CD4-positive, alpha-beta T cell (primary cell): ENCODE measurements around the gene PLAC1. TPM values are rescaled to one million over a fixed set of nuclear protein-coding genes. Genes with fewer than 3 reads are reported as not detected.

Experiments
- ATAC-seq: fragments of 200-7000 bp; cut with Tn5 transposase; one replicate; pipeline ENCODE4 v1.10.0; 2022; ENCODE audit warnings: mild to moderate bottlenecking; ENCODE audit not compliant: poor library complexity
- CTCF ChIA-PET: fragments of 350-600 bp; sonication (Branson Sonifier 250); formaldehyde crosslinking; loops from one replicate; lab custom pipeline; 2021; ENCODE audit warnings: antibody characterized with exemption, inconsistent platforms; lab: Charles Lee
- POLR2A ChIA-PET: fragments of 350-600 bp; sonication (Branson Sonifier 250); formaldehyde crosslinking; loops from one replicate; lab custom pipeline; 2021; ENCODE audit warnings: antibody characterized with exemption, inconsistent platforms; lab: Charles Lee
- DNase-seq, 14 experiments: peaks; one replicate each; pipeline ENCODE4 v3.0.0-alpha.2; 2013 to 2020; ENCODE audit warnings: mixed read lengths in 2 of 14
- H3K27ac ChIP-seq, 2 donors: one replicate each; pipeline versions ENCODE4 v1.5.1 to v1.7.0; 2013; ENCODE audit warnings: low read length in 2 of 2, low read depth in 1 of 2, mild to moderate bottlenecking in 1 of 2
- H3K27me3 ChIP-seq, 2 experiments: 1 replicate in 1 of 2; 2 replicates in 1 of 2; pipeline versions ENCODE4 v1.6.1 to v1.7.0; 2013; ENCODE audit warnings: low read length in 2 of 2, control low read depth in 1 of 2, mild to moderate bottlenecking in 1 of 2, moderate library complexity in 1 of 2; ENCODE audit not compliant: insufficient read depth in 2 of 2, control insufficient read depth in 1 of 2
- H3K36me3 ChIP-seq: one replicate; pipeline ENCODE4 v1.6.1; 2013; ENCODE audit warnings: low read length, control low read depth; ENCODE audit not compliant: insufficient read depth
- H3K4me1 ChIP-seq: one replicate; pipeline ENCODE4 v1.6.1; 2013; ENCODE audit warnings: low read length, control low read depth; ENCODE audit not compliant: insufficient read depth
- H3K4me3 ChIP-seq: one replicate; pipeline ENCODE4 v1.5.1; 2013; ENCODE audit warnings: mild to moderate bottlenecking, low read length, moderate library complexity
- H3K9me3 ChIP-seq, 2 experiments: 1 replicate in 1 of 2; 2 replicates in 1 of 2; pipeline versions ENCODE4 v1.6.1 to v1.7.0; 2013; ENCODE audit warnings: low read length in 2 of 2, mild to moderate bottlenecking in 2 of 2, control low read depth in 1 of 2, moderate library complexity in 1 of 2; ENCODE audit not compliant: control insufficient read depth in 1 of 2, insufficient read depth in 1 of 2
- H3K27ac Mint-ChIP-seq: one replicate; pipeline ENCODE4 v1.8.0; 2020; ENCODE audit warnings: mixed read lengths
- H3K27me3 Mint-ChIP-seq: one replicate; pipeline ENCODE4 v1.8.0; 2021; ENCODE audit warnings: mixed read lengths
- H3K36me3 Mint-ChIP-seq: one replicate; pipeline ENCODE4 v1.8.0; 2021; ENCODE audit warnings: low read depth, mixed read lengths
- H3K4me1 Mint-ChIP-seq: one replicate; pipeline ENCODE4 v1.8.0; 2021; ENCODE audit warnings: low read depth, mixed read lengths
- H3K4me3 Mint-ChIP-seq: one replicate; pipeline ENCODE4 v1.8.0; 2020; ENCODE audit warnings: mild to moderate bottlenecking, mixed read lengths
- H3K9me3 Mint-ChIP-seq: one replicate; pipeline ENCODE4 v1.8.0; 2020; ENCODE audit warnings: mixed read lengths
- CTCF ChIP-seq: fragments of 200-600 bp; IDR thresholded peaks from one replicate; pipeline ENCODE4 v1.8.0; 2022; ENCODE audit warnings: antibody characterized with exemption, mild to moderate bottlenecking
- intact Hi-C, 2 experiments: fragments of 100-400 bp; cut with DNase I in 1 of 2; cut with micrococcal nuclease in 1 of 2; formaldehyde crosslinking; loops; one replicate each; pipeline versions ENCODE4 v1.15.1 to v1.9.0; 2023 to 2025; cut with DNase I, micrococcal nuclease
- total RNA-seq, 174 experiments: library from RNA in 2 of 174; stranded (reverse) in 2 of 174; gene quantifications; one replicate each; pipeline ENCODE4 v1.2.3 and lab custom pipeline; 2021 to 2026

Gene PLAC1
- total RNA-seq, 2 experiments from 2014 or later, result not detected

GRCh38 chrX:134566506-134566905, 91.8 kb downstream of the PLAC1 start:
- H3K4me1 ChIP-seq, result no peaks in the 10 kb centered on the region
- no peak for TF ChIP-seq CTCF
- no peaks in the 10 kb centered on the region for H3K9me3 Mint-ChIP-seq
- ATAC-seq (no peak), DNase-seq (no peak)
- no peaks in the 10 kb centered on the region for H3K36me3 ChIP-seq
- H3K9me3 ChIP-seq, result no peaks in the 10 kb centered on the region
- H3K4me3 Mint-ChIP-seq, result no peak overlapping the region
- POLR2A ChIA-PET, result no interaction called here
- H3K4me1 Mint-ChIP-seq, result no peaks in the 10 kb centered on the region
- no peak overlapping the region for H3K27ac ChIP-seq
- H3K27ac Mint-ChIP-seq, result no peak overlapping the region
- CTCF ChIA-PET, result no interaction called here
- H3K27me3 Mint-ChIP-seq, result peaks cover 11% of the 10 kb centered on the region
- intact Hi-C loops, result no loop called here
- no peaks in the 10 kb centered on the region for H3K36me3 Mint-ChIP-seq
- H3K27me3 ChIP-seq, result no peaks in the 10 kb centered on the region
- no peak overlapping the region for H3K4me3 ChIP-seq

GRCh38 chrX:134562002-134562401, 96.3 kb downstream of the PLAC1 start:
- H3K36me3 ChIP-seq, result no peaks in the 10 kb centered on the region
- no peak for TF ChIP-seq CTCF
- Mint-ChIP-seq H3K9me3 (no peaks in the 10 kb centered on the region), H3K27me3 (peaks cover 15% of the 10 kb centered on the region), H3K4me1 (no peaks in the 10 kb centered on the region), H3K27ac (no peak overlapping the region), H3K4me3 (no peak overlapping the region), H3K36me3 (no peaks in the 10 kb centered on the region)
- H3K27me3 ChIP-seq, result peaks cover 0 to 4% of the 10 kb centered on the region in 2 experiments
- H3K27ac ChIP-seq, result no peak overlapping the region
- CTCF ChIA-PET, result no interaction called here
- DNase-seq (no peak), ATAC-seq (no peak)
- no peaks in the 10 kb centered on the region for H3K4me1 ChIP-seq
- H3K4me3 ChIP-seq, result no peak overlapping the region
- POLR2A ChIA-PET, result no interaction called here
- intact Hi-C loops, result no loop called here
- H3K9me3 ChIP-seq, result no peaks in the 10 kb centered on the region

- ChIA-PET CTCF (no interaction called here), POLR2A (no interaction called here)
- no peak overlapping the region for H3K4me3 ChIP-seq
- H3K9me3 Mint-ChIP-seq, result no peaks in the 10 kb centered on the region
- no peaks in the 10 kb centered on the region for H3K36me3 Mint-ChIP-seq
- TF ChIP-seq CTCF, result no peak
- no peaks in the 10 kb centered on the region for H3K9me3 ChIP-seq
- H3K27me3 Mint-ChIP-seq, result peaks cover 32% of the 10 kb centered on the region
- no peak overlapping the region for H3K4me3 Mint-ChIP-seq
- H3K27ac Mint-ChIP-seq, result no peak overlapping the region
- H3K27ac ChIP-seq, result no peak overlapping the region
- H3K4me1 Mint-ChIP-seq, result no peaks in the 10 kb centered on the region
- H3K36me3 ChIP-seq, result no peaks in the 10 kb centered on the region
- intact Hi-C loops, result no loop called here
- DNase-seq (no peak), ATAC-seq (no peak)
- H3K27me3 ChIP-seq, result peaks cover 0 to 7% of the 10 kb centered on the region in 2 experiments
- H3K4me1 ChIP-seq, result no peaks in the 10 kb centered on the region
Observed at GRCh38 chrX:134558133-134558532, 100.1 kb downstream of the PLAC1 start.
